SU-DHL-6 (cell line): ENCODE results near the gene MRFAP1L1.

ENCODE experiments used
- H2AFZ ChIP-seq: fragments of 200-600 bp; sonication (generic); 2 replicates; pipeline ENCODE4 v1.6.1; 2014; ENCODE audit warnings: low read depth, mild to moderate bottlenecking, moderate library complexity, mixed read lengths, antibody characterized with exemption, low read length; ENCODE audit not compliant: severe bottlenecking
- H3F3A ChIP-seq: fragments of 200-600 bp; shearing (Covaris generic); 2 replicates; pipeline ENCODE4 v1.6.0; 2016; ENCODE audit warnings: antibody characterized with exemption, mild to moderate bottlenecking; ENCODE audit not compliant: insufficient read depth
- H3K27ac ChIP-seq: fragments of 200-600 bp; sonication (generic); 2 replicates; pipeline ENCODE4 v1.5.1; 2016; ENCODE audit warnings: low read depth, mild to moderate bottlenecking, low read length, moderate library complexity, mixed read lengths
- H3K27me3 ChIP-seq: fragments of 200-600 bp; sonication (generic), shearing (Covaris generic); 2 replicates; pipeline ENCODE4 v1.6.0; 2014; ENCODE audit warnings: mild to moderate bottlenecking, low read length
- H3K36me3 ChIP-seq: fragments of 200-600 bp; sonication (generic); 2 replicates; pipeline ENCODE4 v1.6.1; 2014; ENCODE audit warnings: mild to moderate bottlenecking, low read length, mixed read lengths
- H3K4me2 ChIP-seq: fragments of 300-600, 200-600 bp; shearing (Covaris generic), sonication (generic); 2 replicates; pipeline ENCODE4 v1.6.0; 2014; ENCODE audit warnings: low read length, low read depth, mild to moderate bottlenecking; ENCODE audit not compliant: poor library complexity, severe bottlenecking
- H3K4me3 ChIP-seq: fragments of 200-600 bp; sonication (generic); 2 replicates; pipeline ENCODE4 v1.5.1; 2014; ENCODE audit warnings: antibody characterized with exemption, low read length, mild to moderate bottlenecking, mixed read lengths; ENCODE audit not compliant: insufficient read depth, poor library complexity, severe bottlenecking
- H3K79me2 ChIP-seq: fragments of 200-600 bp; sonication (generic); 2 replicates; pipeline ENCODE4 v1.6.1; 2014; ENCODE audit warnings: mild to moderate bottlenecking, low read length, moderate library complexity; ENCODE audit not compliant: insufficient read depth
- H3K9ac ChIP-seq: fragments of 200-600 bp; sonication (generic); 2 replicates; pipeline ENCODE4 v1.7.0; 2014; ENCODE audit warnings: mild to moderate bottlenecking, low read length
- H3K9me2 ChIP-seq: fragments of 200-600 bp; sonication (generic); replicated peaks from 2 replicates; pipeline ENCODE4 v1.6.1; 2014; ENCODE audit warnings: low read length; ENCODE audit not compliant: insufficient read depth
- H3K9me3 ChIP-seq: fragments of 200-600 bp; sonication (generic); 2 replicates; pipeline ENCODE4 v1.6.1; 2014; ENCODE audit warnings: low read length, mixed read lengths; ENCODE audit not compliant: insufficient read depth
- H4K20me1 ChIP-seq: fragments of 200-600 bp; sonication (generic); 2 replicates; pipeline ENCODE4 v1.6.1; 2014; ENCODE audit warnings: low read depth, mild to moderate bottlenecking, antibody characterized with exemption, low read length, moderate library complexity, mixed read lengths
- CTCF ChIP-seq: fragments of 200-600 bp; sonication (generic); IDR thresholded peaks from one replicate; pipeline ENCODE4 v1.5.1; 2017; ENCODE audit warnings: antibody characterized with exemption, mild to moderate bottlenecking, low read length, moderate library complexity; ENCODE audit not compliant: insufficient read depth, poor library complexity, severe bottlenecking
- EZH2phosphoT487 ChIP-seq: fragments of 200-600 bp; sonication (generic), shearing (Covaris generic); conservative IDR thresholded peaks from 2 replicates; pipeline ENCODE4 v1.6.1; 2018; ENCODE audit warnings: mild to moderate bottlenecking, antibody characterized with exemption, low read length, moderate library complexity, mixed read lengths

MRFAP1L1 gene

GRCh38 chr4:6749340-6750171, 39.9 kb upstream of the MRFAP1L1 start:
- no peaks in the 10 kb centered on the region for H3F3A ChIP-seq
- TF ChIP-seq CTCF (no peak), EZH2phosphoT487 (no peak)
- H3K4me3 ChIP-seq: no peak overlapping the region
- H3K36me3 ChIP-seq: no peaks in the 10 kb centered on the region
- H3K9ac ChIP-seq: no peak overlapping the region
- no peaks in the 10 kb centered on the region for H3K27me3 ChIP-seq
- H3K9me3 ChIP-seq: no peaks in the 10 kb centered on the region
- H4K20me1 ChIP-seq: no peaks in the 10 kb centered on the region
- H3K9me2 ChIP-seq: no peaks in the 10 kb centered on the region
- no peak overlapping the region for H2AFZ ChIP-seq
- H3K4me2 ChIP-seq: no peak overlapping the region
- no peak overlapping the region for H3K27ac ChIP-seq
- H3K79me2 ChIP-seq: no peaks in the 10 kb centered on the region

- Histone ChIP-seq H4K20me1 (no peaks in the 10 kb centered on the region), H3K36me3 (no peaks in the 10 kb centered on the region), H3F3A (no peaks in the 10 kb centered on the region), H3K27ac (no peak overlapping the region), H3K9me2 (no peaks in the 10 kb centered on the region), H3K9ac (no peak overlapping the region), H3K4me2 (no peak overlapping the region), H3K79me2 (no peaks in the 10 kb centered on the region), H3K27me3 (no peaks in the 10 kb centered on the region), H2AFZ (no peak overlapping the region), H3K9me3 (no peaks in the 10 kb centered on the region), H3K4me3 (no peak overlapping the region)
- no peak for TF ChIP-seq EZH2phosphoT487
- no peak for TF ChIP-seq CTCF
Measured at GRCh38 chr4:6748286-6748685, 38.6 kb upstream of the MRFAP1L1 start.

GRCh38 chr4:6747294-6748051, 37.8 kb upstream of the MRFAP1L1 start:
- Histone ChIP-seq H3F3A (no peaks in the 10 kb centered on the region), H3K9me2 (no peaks in the 10 kb centered on the region), H4K20me1 (no peaks in the 10 kb centered on the region), H3K4me2 (no peak overlapping the region), H3K27me3 (no peaks in the 10 kb centered on the region), H3K4me3 (no peak overlapping the region), H3K9ac (no peak overlapping the region), H2AFZ (no peak overlapping the region), H3K36me3 (no peaks in the 10 kb centered on the region), H3K27ac (no peak overlapping the region), H3K79me2 (no peaks in the 10 kb centered on the region), H3K9me3 (no peaks in the 10 kb centered on the region)
- no peak for TF ChIP-seq CTCF
- no peak for TF ChIP-seq EZH2phosphoT487
